Erythroblast (primary cell): ENCODE results near the gene ZXDC.

ENCODE experiments used
- DNase-seq, 2 experiments: peaks; one replicate each; lab custom pipeline; 2025; lab: John Stamatoyannopoulos, UW
- GATA1 ChIP-seq: IDR thresholded peaks from 2 replicates; pipeline ENCODE4 v1.6.1; 2011; ENCODE audit warnings: low read depth, mild to moderate bottlenecking, control low read depth, low read length, moderate library complexity
- POLR2A ChIP-seq: IDR thresholded peaks from 2 replicates; pipeline ENCODE4 v1.6.1; 2011; ENCODE audit warnings: mild to moderate bottlenecking, low read length

Gene ZXDC

DNA sequence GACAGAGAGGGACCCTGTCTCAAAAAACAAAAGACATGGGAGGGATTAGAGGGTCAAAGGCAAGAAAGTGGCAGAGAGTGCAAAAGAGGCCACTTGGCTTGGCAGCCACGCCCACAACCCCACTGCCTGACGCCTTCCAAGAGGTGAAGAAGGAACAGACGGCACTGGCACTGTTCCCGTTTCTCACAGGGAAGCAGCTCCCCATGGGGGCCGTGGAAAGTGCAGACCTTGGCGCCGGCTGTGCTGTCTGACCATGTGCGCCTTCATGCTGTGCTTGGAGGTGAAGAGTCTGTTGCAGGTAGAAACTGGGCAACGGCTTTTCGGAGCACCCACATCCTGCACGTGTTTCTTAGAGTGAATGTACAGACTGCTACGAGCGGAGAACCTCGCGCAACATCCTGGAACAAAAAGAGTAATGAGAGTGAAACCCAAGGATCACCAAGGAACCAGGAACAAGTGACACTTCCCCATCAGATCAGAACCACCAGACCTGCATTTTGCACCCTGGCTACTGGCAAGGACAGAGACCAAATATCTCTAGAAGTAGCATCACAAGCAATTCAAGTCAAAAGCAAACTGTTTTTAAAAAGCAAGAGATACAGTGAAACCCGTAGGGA is 9.7 kb downstream of the ZXDC start:
- TF ChIP-seq POLR2A = no peak
- no peak for TF ChIP-seq GATA1
- no peak for DNase-seq

DNA sequence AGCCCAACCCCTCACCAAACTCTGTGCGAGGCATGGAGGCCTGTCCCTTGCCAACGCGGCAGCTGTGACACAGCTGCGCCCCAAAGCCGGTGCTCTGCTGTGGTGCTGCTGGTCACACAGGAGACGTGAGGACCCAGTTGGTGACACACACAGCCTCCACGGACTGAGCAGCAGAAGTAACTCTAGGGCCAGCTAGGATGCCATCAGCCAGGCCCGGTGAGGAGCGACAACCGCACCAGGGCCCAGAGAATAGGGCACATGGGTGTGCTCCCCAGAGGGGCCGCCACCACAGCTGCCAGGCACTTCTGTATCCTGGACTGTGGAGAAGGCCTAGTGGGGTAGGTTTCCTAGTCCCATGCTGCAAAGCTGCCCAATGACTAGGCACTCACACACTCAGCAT is 10.7 kb downstream of the ZXDC start:
- DNase-seq = no peak
- TF ChIP-seq GATA1 (no peak), POLR2A (no peak)

DNA sequence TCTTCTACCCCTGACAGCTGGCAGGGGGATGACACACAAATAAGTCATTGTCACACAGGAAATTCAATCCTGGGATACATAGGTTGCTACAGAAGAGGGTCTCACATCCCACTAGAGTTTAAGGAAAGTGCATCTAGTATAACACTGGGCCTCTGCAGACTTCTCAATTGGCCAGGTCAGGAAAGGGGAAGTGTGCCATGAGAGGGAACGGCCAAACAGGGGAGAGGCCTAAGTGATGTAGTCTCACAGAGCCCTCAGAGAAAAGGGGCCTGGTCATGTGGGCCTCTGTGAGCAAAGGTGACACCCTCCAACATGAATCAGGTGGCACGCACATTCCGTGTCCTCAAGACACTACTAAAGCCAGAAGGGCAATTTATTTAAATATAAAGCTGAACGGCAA is 11.2 kb downstream of the ZXDC start:
- no peak for DNase-seq
- TF ChIP-seq GATA1 (no peak), POLR2A (no peak)

DNA sequence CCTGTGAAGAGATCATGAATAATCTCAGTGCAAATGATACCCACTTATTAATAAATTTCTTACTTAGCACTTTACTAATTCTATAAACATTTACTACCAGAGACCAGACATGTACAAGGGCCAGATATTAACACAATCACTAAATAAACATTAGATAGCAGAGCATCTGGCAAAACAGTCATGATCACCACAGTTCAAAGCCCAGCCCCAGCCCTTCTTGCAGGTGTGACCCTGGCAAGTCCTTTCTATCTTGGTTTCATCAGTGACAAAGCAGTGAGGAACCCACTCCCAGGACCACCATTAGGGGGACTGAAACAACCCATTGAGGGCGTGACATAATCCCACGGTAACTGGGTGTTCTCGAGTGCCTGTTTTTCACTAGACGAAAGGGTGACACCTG is 11.6 kb downstream of the ZXDC start:
- no peak for TF ChIP-seq POLR2A
- no peak for TF ChIP-seq GATA1
- no peak for DNase-seq

DNA sequence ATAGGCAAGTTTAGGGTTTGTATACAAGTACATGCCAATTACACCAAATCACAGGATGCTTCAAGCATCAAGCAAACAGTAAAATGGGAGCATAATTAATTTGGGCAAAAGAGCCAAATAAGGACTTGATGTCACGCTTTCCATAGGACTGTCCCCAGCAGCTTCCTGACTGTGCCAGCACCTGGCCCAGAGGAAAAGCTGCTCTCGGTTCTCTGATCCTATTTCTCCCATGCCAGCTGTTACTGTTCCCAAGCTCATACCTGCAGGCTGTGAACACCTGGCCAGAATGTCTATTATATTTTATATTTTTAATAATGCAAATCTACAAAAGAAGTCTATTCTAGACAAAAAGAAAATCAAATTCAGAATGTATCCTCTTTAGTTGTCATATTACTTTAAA is 12.2 kb downstream of the ZXDC start:
- TF ChIP-seq POLR2A = no peak
- no peak for TF ChIP-seq GATA1
- DNase-seq = no peak

DNA sequence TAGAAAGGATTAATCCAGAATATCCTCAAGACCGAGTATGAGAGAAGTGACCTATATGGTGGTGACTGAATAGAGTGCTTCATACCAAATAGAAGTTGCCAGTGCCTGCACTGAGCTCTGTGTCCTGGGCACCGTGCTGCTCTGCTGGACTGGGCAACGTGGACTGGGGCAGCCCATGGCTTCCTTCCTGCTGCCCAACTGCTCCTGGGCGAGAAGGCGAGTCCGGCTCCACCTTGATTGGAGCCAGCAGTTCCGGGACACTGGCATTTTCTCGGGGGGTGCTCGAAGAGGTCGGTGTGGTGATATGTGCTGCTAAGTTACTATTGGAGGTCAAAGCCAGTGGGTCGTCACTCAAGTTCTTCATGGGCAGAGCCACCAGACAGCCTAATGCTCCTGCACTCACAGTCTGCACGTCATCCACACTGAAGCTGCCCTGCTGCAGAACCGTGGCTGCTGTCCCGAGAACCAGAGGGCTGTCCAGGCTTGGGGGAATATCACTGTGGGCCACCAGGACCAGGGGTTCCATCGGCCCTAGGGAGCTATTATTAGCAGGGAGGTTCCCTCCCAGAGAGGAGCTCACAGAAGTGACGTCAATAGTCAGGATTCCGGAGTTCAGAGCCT is 14.1 kb downstream of the ZXDC start:
- TF ChIP-seq GATA1 = no peak
- no peak for TF ChIP-seq POLR2A
- DNase-seq = no peak

DNA sequence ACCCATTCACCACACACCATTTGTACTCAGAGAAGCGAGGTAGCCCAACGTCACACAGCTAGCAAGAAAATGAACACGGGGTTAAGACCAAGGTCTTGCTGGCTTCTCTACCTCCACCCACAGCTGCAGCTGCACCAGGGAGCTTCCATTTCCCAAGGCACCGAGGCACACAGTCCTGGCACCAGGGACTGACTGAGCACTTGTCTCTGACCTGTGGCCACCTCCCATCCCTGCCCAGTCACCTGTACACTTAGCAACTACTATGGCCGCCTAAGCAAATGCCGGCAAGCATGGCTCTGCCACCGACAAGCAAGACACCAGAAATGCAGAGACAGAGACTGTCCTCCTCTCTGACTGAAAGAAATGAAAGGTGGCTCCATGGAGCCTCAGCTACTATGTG is 15.3 kb downstream of the ZXDC start:
- DNase-seq = no peak
- TF ChIP-seq GATA1 (no peak), POLR2A (no peak)

DNA sequence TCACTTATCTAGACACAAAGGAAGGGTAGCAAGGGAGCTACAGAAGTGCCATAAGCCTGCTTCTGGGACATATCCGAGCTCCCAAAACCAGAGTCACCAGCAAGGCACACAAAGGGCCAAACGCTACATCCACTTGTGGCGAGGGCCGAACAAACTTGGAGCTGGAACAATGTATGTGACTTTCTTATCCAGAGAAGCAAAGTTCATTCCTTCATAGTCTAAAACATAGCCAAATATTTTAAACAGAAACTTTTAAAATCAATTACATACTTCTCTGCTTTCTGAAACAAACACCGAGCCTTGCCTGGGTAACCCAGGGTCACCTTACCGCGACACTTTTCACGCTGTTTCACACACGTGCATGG is 15.9 kb downstream of the ZXDC start:
- no peak for TF ChIP-seq POLR2A
- TF ChIP-seq GATA1 = no peak

DNA sequence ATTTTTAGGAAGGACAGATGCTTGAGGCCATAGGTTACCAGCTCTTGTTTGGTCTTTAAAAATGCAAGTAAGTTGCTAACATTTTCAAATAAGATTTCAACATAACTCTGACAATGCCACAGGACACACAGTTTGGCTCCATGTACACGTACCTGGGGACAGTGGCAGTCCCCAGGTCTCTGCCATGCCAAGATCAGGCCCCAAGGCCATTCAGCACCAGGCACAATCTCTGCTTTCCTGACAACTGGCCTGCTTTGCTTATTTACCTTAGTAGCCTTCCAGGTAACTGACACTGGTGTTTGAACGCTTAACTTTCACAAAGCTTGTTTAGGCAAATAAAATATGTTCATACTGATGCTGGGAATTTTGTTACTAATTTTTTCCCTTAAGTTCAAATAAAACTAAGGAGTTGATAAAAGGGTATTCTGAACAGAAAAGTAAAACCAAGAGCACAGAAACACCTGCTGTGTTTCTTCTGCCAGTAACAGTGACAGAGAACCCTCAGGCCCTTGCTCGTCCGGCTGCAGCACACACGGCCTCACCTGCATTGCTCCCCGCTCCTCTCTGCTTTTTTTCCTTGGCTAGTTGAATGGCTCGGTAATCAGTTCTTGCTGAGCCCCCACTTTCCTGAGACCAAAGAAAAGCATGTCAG is 16.5 kb downstream of the ZXDC start:
- TF ChIP-seq POLR2A = no peak
- no peak for DNase-seq

More for the DNA sequence above, 15.9 kb downstream of the ZXDC start:
- no peak for DNase-seq

DNA sequence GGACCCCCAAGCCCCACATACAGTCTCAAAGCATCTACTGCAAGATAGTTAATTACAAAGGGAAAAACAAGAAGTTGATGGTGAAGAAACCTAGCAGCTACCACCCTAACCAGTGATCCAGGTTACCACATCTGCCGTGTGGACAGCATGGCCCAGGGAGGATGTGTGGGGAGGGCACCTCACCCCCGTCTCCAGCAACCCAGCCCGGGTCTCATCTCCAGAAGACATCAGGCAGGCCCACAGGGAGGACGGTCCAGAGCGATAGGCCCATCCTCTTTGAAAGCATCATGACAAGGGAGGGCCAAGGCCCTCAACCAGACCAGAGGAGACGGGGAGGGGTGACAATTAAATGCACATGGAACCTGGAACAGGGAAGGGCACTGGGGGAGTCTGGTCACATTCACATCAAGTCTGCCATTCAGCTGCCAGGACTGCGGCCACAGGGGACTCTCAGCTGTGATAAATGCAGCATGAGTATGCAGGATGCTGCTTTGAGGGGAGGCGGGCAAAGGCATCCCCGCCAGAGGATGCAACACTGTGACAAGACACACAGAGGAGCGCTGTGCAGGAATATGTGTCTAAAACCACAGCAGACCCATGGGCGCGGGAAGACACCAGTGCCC is 18.8 kb downstream of the ZXDC start:
- DNase-seq = no peak
- TF ChIP-seq POLR2A (no peak), GATA1 (no peak)

DNA sequence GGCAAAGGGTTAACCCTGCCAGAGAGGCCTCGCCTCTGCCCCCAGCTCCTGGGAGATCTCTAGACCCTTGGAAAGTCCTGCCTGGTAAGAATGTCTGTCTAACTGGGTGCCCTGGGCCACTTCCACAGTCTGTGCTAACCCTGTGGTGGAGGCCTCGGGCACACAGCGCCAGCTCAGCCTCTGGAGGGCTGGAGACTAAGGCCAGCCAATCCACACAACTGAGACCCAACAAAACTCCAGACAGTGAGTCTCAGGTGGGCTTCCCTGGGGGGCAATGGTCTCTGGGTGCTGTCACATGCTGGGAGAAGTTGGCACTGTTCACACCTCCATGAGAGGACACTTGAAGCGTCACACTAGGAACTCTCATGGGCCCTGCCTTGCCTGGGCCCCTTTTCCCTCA is 19.5 kb downstream of the ZXDC start:
- DNase-seq = no peak
- no peak for TF ChIP-seq GATA1
- TF ChIP-seq POLR2A = no peak

DNA sequence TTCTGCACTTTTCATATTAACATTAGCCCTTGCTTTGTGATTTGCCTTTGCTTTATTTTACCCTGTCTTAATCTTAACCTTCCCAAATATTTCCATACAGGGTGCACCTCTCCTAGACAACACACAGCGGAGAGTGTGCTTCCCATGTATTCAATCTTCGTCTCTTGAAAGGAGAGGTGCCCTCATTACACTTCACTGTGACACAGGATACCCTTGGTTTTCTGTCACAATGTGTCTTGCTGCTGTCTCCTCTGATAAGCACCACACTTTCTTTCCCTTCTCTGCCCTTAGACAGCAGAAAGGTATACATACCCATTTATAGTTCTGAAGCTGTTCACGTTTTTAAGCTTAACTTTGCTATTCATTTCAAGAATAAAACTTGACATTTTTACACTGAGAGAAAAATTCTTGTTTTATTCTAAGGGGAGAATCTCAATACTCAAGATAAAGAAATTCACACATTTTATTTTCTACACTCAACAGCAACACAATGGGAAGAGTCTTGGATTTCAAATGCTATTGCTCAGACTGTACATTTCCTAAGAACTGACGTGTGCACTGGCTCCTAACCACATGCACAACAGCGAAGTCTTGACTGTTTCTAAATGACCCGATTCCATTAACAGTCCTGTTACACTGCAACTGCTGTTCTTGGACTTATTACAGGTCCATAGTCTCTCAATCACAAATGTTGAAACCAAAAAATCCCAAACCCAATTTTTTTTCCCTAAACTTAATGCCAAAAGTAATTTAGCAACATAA is 21.1 kb downstream of the ZXDC start:
- DNase-seq = no peak
- TF ChIP-seq GATA1 = no peak
- TF ChIP-seq POLR2A = no peak

DNA sequence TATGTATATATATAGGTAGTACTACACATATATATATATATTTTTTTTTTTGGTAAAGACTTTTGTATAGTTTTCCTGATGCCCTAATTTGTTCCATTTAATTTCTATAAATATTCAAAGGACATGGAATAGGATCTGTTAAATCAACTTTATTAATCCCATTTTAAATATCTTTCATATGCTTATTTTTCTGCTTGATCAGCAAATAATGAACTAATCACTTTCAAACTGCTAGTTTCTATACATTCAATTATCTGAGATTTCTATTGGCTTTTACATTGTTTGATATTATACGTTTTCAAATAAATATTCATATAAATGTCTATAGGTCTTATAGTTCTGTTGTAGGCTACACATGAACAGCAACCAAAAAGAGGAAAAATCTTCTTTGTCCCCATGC is 21.7 kb downstream of the ZXDC start:
- no peak for TF ChIP-seq POLR2A
- no peak for TF ChIP-seq GATA1
- DNase-seq = no peak

DNA sequence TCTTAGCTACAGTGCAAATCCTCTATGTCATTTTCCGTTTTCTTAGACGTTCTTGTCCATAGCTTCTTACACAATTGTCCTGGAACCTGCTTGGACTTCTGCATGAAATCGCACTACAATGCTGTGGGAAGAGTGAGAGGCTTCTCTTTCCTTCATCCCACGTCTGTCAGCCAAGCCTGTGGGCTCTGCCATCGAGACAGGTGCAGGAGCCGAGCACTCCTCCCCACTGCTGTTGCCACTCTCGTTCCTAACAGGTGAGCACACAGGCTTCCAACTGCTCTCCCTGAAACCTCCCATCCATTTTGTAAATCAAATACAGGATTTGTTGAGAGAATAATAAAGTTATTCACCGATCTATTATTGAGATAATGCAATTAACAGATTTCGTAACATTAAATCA is 23.5 kb downstream of the ZXDC start:
- DNase-seq = no peak
- TF ChIP-seq POLR2A (no peak), GATA1 (no peak)

DNA sequence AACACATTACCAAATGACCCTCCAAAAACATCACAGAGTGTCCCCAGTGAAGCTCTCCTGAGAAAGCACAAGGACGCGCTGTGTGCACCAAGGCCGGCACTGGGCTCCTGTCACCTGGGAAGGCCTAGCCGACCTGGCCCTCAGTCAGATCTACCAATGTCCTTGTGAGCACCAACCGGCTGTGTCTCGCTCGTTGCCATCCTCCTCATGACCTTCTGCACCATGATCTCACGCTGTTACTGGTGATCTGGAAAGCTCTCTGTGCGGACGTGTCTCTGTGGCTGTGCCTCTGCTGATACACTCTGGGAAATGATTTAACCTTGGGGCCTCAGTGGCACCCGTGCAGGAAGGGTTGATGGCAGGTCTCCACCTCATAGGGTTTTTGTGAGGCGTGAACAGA is 24.2 kb downstream of the ZXDC start:
- DNase-seq = no peak
- TF ChIP-seq GATA1 (no peak), POLR2A (no peak)

DNA sequence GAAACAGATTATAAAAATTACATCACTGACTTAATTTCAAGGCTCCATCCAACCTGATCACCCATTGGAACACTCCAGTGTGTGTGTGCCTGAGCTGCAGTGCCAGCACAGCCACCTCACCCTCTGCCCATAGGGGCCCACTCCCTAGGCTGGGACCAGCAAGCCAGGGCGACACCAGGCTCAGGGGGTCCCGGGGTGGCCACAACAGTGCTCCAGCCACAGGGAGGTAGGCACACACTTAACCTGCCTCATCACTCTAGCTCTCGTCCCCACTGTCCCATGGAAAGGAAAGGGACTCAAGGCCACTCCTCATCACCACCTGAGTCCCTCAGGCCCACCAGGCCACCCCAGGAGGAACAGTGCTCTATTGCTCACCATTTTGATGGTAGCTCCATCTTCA is 24.9 kb downstream of the ZXDC start:
- DNase-seq = no peak
- TF ChIP-seq GATA1 = no peak
- no peak for TF ChIP-seq POLR2A
